AG04450 (cell line): ENCODE results near the gene MAPKAP1. TPM values are rescaled to one million over a fixed set of nuclear protein-coding genes. Genes with fewer than 3 reads are reported as not detected.

Experiments used
- CTCF ChIA-PET: fragments of 300-600, 350-600 bp; formaldehyde crosslinking; extraction: SDS; loops from one replicate; lab custom pipeline; 2022; ENCODE audit warnings: antibody characterized with exemption, inconsistent platforms; lab: Charles Lee
- POLR2A ChIA-PET: fragments of 350-600 bp; formaldehyde crosslinking; extraction: SDS; loops from one replicate; lab custom pipeline; 2021; ENCODE audit warnings: antibody characterized with exemption, inconsistent platforms; lab: Yijun Ruan, JAX
- DNase-seq: peaks from one replicate; pipeline ENCODE4 v3.0.0-alpha.2; 2011; ENCODE audit warnings: low read depth, low spot score
- H3K27ac ChIP-seq: one replicate; pipeline ENCODE4 v1.5.1; 2012; ENCODE audit warnings: low read depth, low read length, control low read depth
- H3K27me3 ChIP-seq: one replicate; pipeline ENCODE4 v1.6.0; 2012; ENCODE audit warnings: low read length; ENCODE audit not compliant: control insufficient read depth, insufficient read depth
- H3K4me3 ChIP-seq: 2 replicates; pipeline ENCODE4 v1.5.1; 2011; ENCODE audit warnings: mild to moderate bottlenecking, low read depth, low read length, control low read depth
- H3K9me3 ChIP-seq: 2 replicates; pipeline ENCODE4 v1.5.1; 2012; ENCODE audit warnings: low read length; ENCODE audit not compliant: control insufficient read depth, insufficient read depth
- CTCF ChIP-seq: IDR thresholded peaks from 2 replicates; pipeline ENCODE4 v1.5.1; 2011; ENCODE audit warnings: low read depth, low read length, control low read depth, inconsistent platforms
- polyA plus RNA-seq: library from polyadenylated mRNA; depleted of rRNA; stranded (reverse); fragments of >200 nt; gene quantifications from 2 replicates; pipeline ENCODE4 v1.2.3, GENCODE V29; 2011

Gene MAPKAP1
- polyA plus RNA-seq, 1 experiment: 140 TPM

- no peak for DNase-seq
- H3K27me3 ChIP-seq: no peaks in the 10 kb centered on the region
- no peak overlapping the region for H3K4me3 ChIP-seq
- H3K27ac ChIP-seq: no peak overlapping the region
- no peak for TF ChIP-seq CTCF
- ChIA-PET POLR2A (no interaction called here), CTCF (interaction anchor here (1.6 to 2.8 kb wide), 2 partner anchors 12 to 227 kb away, joined by 3 to 12 read pairs; no protein-coding TSS in a partner anchor)
- no peaks in the 10 kb centered on the region for H3K9me3 ChIP-seq
Observed at GRCh38 chr9:125634040-125634717, 72.8 kb downstream of the MAPKAP1 start.

- H3K27me3 ChIP-seq: no peaks in the 10 kb centered on the region
- DNase-seq: no peak
- no peak for TF ChIP-seq CTCF
- POLR2A ChIA-PET: interaction anchor here (0.7 kb wide), 1 partner anchor 455 kb away, joined by 3 read pairs; no protein-coding TSS in a partner anchor
- CTCF ChIA-PET: interaction anchor here (0.6 to 2.8 kb wide), 4 partner anchors 13 to 226 kb away, joined by 3 to 12 read pairs (median 3); no protein-coding TSS in a partner anchor
- no peak overlapping the region for H3K27ac ChIP-seq
- H3K9me3 ChIP-seq: no peaks in the 10 kb centered on the region
- no peak overlapping the region for H3K4me3 ChIP-seq
Observed at GRCh38 chr9:125633116-125633745, 73.8 kb downstream of the MAPKAP1 start.

GRCh38 chr9:125632321-125633115, 74.5 kb downstream of the MAPKAP1 start:
- no peaks in the 10 kb centered on the region for H3K27me3 ChIP-seq
- CTCF ChIA-PET: interaction anchor here (0.9 to 2.8 kb wide), 4 partner anchors 14 to 225 kb away, joined by 3 to 12 read pairs (median 3); no protein-coding TSS in a partner anchor
- no peaks in the 10 kb centered on the region for H3K9me3 ChIP-seq
- POLR2A ChIA-PET: interaction anchor here (0.7 kb wide), 1 partner anchor 454 kb away, joined by 3 read pairs; no protein-coding TSS in a partner anchor
- no peak for TF ChIP-seq CTCF
- H3K27ac ChIP-seq: no peak overlapping the region
- no peak for DNase-seq
- no peak overlapping the region for H3K4me3 ChIP-seq

GRCh38 chr9:125631391-125632085, 75.5 kb downstream of the MAPKAP1 start:
- no peaks in the 10 kb centered on the region for H3K9me3 ChIP-seq
- DNase-seq: no peak
- ChIA-PET CTCF (interaction anchor here (0.7 to 2.8 kb wide), 6 partner anchors 73 to 290 kb away, joined by 3 to 12 read pairs (median 4); no protein-coding TSS in a partner anchor), POLR2A (no interaction called here)
- H3K4me3 ChIP-seq: no peak overlapping the region
- TF ChIP-seq CTCF: peak; percentile 69
- no peaks in the 10 kb centered on the region for H3K27me3 ChIP-seq
- no peak overlapping the region for H3K27ac ChIP-seq
